Upper lobe of left lung (tissue), 6 donors: ENCODE measurements around the gene ITGAL. TPM values are rescaled to one million over a fixed set of nuclear protein-coding genes. Genes with fewer than 3 reads are reported as not detected.

Source experiments
- ATAC-seq, 2 donors: fragments of 200-7000 bp; cut with Tn5 transposase; one replicate each; pipeline ENCODE4 v1.9.1; 2022; ENCODE audit warnings: mild to moderate bottlenecking in 2 of 2, moderate library complexity in 2 of 2; ENCODE audit not compliant: low FRiP score in 2 of 2
- DNase-seq, 2 donors: peaks; one replicate each; pipeline ENCODE4 v3.0.0-alpha.2; 2019 to 2020
- H3K27ac ChIP-seq, 4 donors: fragments of 200-600 bp; sonication (generic); one replicate each; pipeline ENCODE4 v1.5.1; 2016 to 2019
- H3K27me3 ChIP-seq, 4 donors: fragments of 200-600 bp; sonication (generic); one replicate each; pipeline ENCODE4 v1.5.1; 2017 to 2019
- H3K36me3 ChIP-seq, 4 donors: fragments of 200-600 bp; sonication (generic); one replicate each; pipeline ENCODE4 v1.5.1; 2016 to 2019
- H3K4me1 ChIP-seq, 4 donors: fragments of 200-600 bp; sonication (generic); one replicate each; pipeline ENCODE4 v1.5.1; 2018 to 2019
- H3K4me3 ChIP-seq, 4 donors: fragments of 200-600 bp; sonication (generic); one replicate each; pipeline ENCODE4 v1.5.1; 2017 to 2019; ENCODE audit warnings: mild to moderate bottlenecking in 2 of 4, moderate library complexity in 1 of 4
- H3K9me3 ChIP-seq, 4 donors: fragments of 200-600 bp; sonication (generic); one replicate each; pipeline ENCODE4 v1.5.1; 2018 to 2019
- CTCF ChIP-seq, 6 experiments: fragments of 450-650 bp in 4 of 6; fragments of 200-600 bp in 2 of 6; sonication (generic) in 2 of 6; IDR thresholded peaks; one replicate each; pipeline ENCODE4 v1.5.1; 2016 to 2019; ENCODE audit warnings: antibody characterized with exemption in 6 of 6
- EP300 ChIP-seq, 4 donors: sonication (generic); formaldehyde crosslinking; IDR thresholded peaks; one replicate each; pipeline ENCODE4 v1.5.1; 2017; ENCODE audit warnings: antibody characterized with exemption in 4 of 4, control low read depth in 2 of 4
- POLR2A ChIP-seq, 4 donors: fragments of 450-650 bp; IDR thresholded peaks; one replicate each; pipeline ENCODE4 v1.5.1; 2016 to 2017; ENCODE audit warnings: antibody characterized with exemption in 4 of 4, mild to moderate bottlenecking in 2 of 4
- POLR2AphosphoS5 ChIP-seq, 2 donors: sonication (generic); formaldehyde crosslinking; IDR thresholded peaks; one replicate each; pipeline ENCODE4 v1.5.1; 2017; ENCODE audit warnings: antibody characterized with exemption in 2 of 2
- WGBS, 2 donors: methylation state at CpG; one replicate each; pipeline ENCODE4 v1.1.5; 2017 to 2018; 5-methylcytosine and 5-hydroxymethylcytosine counted together
- total RNA-seq, 6 donors: library from RNA; depleted of rRNA in 4 of 6; stranded (reverse); fragments of >200 nt in 4 of 6; gene quantifications; one replicate each; pipeline versions ENCODE4 v1.1.0 to v1.2.1, GENCODE V29; 2016 to 2021
- donor health status: DM: no; HTN: no; CAD: no; lungs with moderate emphysema.
- donor health status: DM: no; HTN: yes; CAD: no; lungs with severe emphysema.

Gene ITGAL
- total RNA-seq, 6 donors from 2014 or later: 22.8 to 138 (median 67.0) TPM

DNA sequence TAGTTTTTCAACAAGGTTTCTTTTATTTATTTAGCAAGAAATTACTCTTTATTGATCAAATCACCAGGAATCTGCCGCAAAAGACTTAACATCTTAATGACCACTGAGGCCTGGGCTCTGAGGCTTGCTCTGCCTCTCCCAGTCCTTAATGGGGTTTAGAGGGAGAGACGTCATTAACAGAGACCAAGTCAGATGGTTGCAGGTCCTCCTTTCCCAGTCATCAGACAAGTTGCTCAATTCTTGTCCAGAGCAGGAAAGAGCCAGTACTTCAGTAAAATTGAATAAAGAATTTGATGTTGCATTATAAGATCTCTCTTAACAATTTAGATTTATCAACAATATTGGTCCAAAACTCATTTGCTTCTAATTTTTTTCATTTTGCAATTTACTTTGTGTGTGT is 28.9 kb upstream of the ITGAL start:
- TF ChIP-seq POLR2AphosphoS5 (IDR thresholded peaks at IDR 0.05): no peak
- TF ChIP-seq POLR2A (IDR thresholded peaks at IDR 0.05): no peak
- TF ChIP-seq CTCF (IDR thresholded peaks at IDR 0.05): no peak
- no peak for TF ChIP-seq EP300 (IDR thresholded peaks at IDR 0.05)
- Histone ChIP-seq H3K27me3 (no peaks in the 10 kb centered on the region), H3K4me3 (no peak overlapping the region), H3K9me3 (no peaks in the 10 kb centered on the region), H3K36me3 (peaks cover 0 to 9% (median 0%) of the 10 kb centered on the region in 4 donors), H3K27ac (no peak overlapping the region), H3K4me1 (peaks cover 15 to 28% (median 23%) of the 10 kb centered on the region in 4 donors)
- 82 to 88% methylated on average over 2 of the region's 2 CpGs for WGBS, 2 donors
- DNase-seq (no peak), ATAC-seq (no peak)

- H3K4me1 ChIP-seq: peaks cover 15 to 28% (median 23%) of the 10 kb centered on the region in 4 donors
- ATAC-seq (no peak), DNase-seq (no peak)
- no peaks in the 10 kb centered on the region for H3K27me3 ChIP-seq
- H3K27ac ChIP-seq: peak overlapping the region; percentile 92 to 98 (median 96)
- H3K36me3 ChIP-seq: peaks cover 0 to 9% (median 0%) of the 10 kb centered on the region in 4 donors
- TF ChIP-seq POLR2A (IDR thresholded peaks at IDR 0.05) (no peak), CTCF (IDR thresholded peaks at IDR 0.05) (no peak), POLR2AphosphoS5 (IDR thresholded peaks at IDR 0.05) (no peak), EP300 (IDR thresholded peaks at IDR 0.05) (no peak)
- 93 to 95% methylated on average over 29 of the region's 29 CpGs for WGBS, 2 donors
- H3K4me3 ChIP-seq: peak overlapping the region; percentile 67 to 93 (median 80)
- H3K9me3 ChIP-seq: no peaks in the 10 kb centered on the region
Observed at GRCh38 chr16:30444231-30445148, 28.1 kb upstream of the ITGAL start.

GRCh38 chr16:30445149-30445407 is 27.5 kb upstream of the ITGAL start:
- Histone ChIP-seq H3K27me3 (no peaks in the 10 kb centered on the region), H3K4me3 (peak overlapping the region; percentile 67 to 93 (median 80)), H3K4me1 (peaks cover 15 to 28% (median 23%) of the 10 kb centered on the region in 4 donors), H3K36me3 (peaks cover 0 to 9% (median 0%) of the 10 kb centered on the region in 4 donors), H3K9me3 (no peaks in the 10 kb centered on the region), H3K27ac (peak overlapping the region; percentile 92 to 98 (median 96))
- DNase-seq: no peak
- WGBS, 2 donors: 47 to 55% methylated on average over 6 to 8 of the region's 11 CpGs
- no peak for ATAC-seq
- TF ChIP-seq POLR2AphosphoS5 (IDR thresholded peaks at IDR 0.05) (no peak), EP300 (IDR thresholded peaks at IDR 0.05) (no peak), CTCF (IDR thresholded peaks at IDR 0.05) (no peak), POLR2A (IDR thresholded peaks at IDR 0.05) (no peak)

DNA sequence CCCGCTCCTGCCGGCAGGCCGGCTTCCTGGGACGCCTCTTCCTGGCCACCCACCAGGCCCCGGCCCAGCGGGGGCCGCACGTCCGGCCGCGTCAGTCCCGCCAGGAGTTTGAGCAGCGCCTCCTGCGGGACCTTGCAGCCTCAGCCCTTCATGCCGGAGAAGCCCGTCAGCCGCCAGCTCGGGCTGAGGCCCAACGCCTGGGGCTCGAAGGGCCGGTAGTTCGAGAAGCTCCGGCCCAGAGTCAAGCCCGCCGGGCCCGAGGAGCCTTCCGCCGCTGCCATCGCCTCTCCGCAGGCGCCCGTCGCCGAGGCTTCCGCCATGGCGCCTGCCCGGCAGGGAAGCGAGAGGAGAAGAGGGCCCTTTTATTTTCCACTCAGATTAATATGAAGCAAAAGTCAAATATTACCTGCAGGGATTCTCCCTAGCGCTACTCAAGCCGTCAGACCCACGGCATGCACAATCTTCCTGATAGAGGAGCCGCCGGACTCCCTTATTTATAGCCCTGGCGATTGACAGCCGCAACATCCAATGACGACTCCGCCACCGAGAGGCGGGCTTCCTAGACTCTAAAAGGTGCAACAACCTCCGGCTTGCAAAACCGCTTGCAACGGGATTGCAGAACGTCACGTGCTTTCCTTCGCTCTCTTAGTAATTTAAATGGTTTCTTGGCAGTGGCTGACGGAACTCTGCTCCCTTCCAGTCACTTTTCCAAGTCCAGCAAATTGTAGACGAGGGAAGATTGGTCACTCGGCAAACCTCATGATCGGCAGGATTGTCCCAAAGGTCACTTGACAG is 26.9 kb upstream of the ITGAL start, which contains the start of gene SEPHS2:
TSS of gene SEPHS2 (minus strand) at position 467 of the 795 bp plus-strand sequence. CDS start at position 320, 147 bp downstream.
- TF ChIP-seq CTCF (IDR thresholded peaks at IDR 0.05) (peak in 4 of 6 experiments; percentile 25 to 62 (median 50)), POLR2AphosphoS5 (IDR thresholded peaks at IDR 0.05) (peak; percentile 81 to 94), POLR2A (IDR thresholded peaks at IDR 0.05) (peak in 3 of 4 donors; percentile 84 to 99 (median 98)), EP300 (IDR thresholded peaks at IDR 0.05) (peak in 1 of 4 donors; percentile 2)
- H3K4me1 ChIP-seq: peaks cover 15 to 28% (median 23%) of the 10 kb centered on the region in 4 donors

More for the DNA sequence above, 26.9 kb upstream of the ITGAL start, which contains the start of gene SEPHS2:
- H3K4me3 ChIP-seq: peak within 1 kb of the TSS; percentile 67 to 93 (median 80)
- DNase-seq: peak; percentile 95 to 99
- H3K9me3 ChIP-seq: no peaks in the 10 kb centered on the region
- peak; percentile 92 to 97 for ATAC-seq
- peak within 1 kb of the TSS; percentile 92 to 98 (median 96) for H3K27ac ChIP-seq
- 1 to 2% methylated on average over 12 to 45 of the region's 59 CpGs for WGBS, 2 donors
- no peaks in the 10 kb centered on the region for H3K27me3 ChIP-seq
- H3K36me3 ChIP-seq: peaks cover 0 to 9% (median 0%) of the 10 kb centered on the region in 4 donors
